Fibroblast of skin of abdomen (primary cell): ENCODE results near the gene CHCHD4.
"Not testable (repeated sequence)": the region's sequence is repeated elsewhere in the genome, so short reads cannot be mapped to it uniquely, and the experiment has no call there.

Source experiments
- DNase-seq: peaks from one replicate; pipeline ENCODE4 v3.0.0-alpha.2; 2013

The CHCHD4 gene

GRCh38 chr3:14119651-14120050 is 5.0 kb downstream of the CHCHD4 start:
- DNase-seq = no peak

GRCh38 chr3:14118400-14119381 is 6.0 kb downstream of the CHCHD4 start:
- DNase-seq = no peak

GRCh38 chr3:14117468-14118399 is 6.9 kb downstream of the CHCHD4 start:
- no peak for DNase-seq

- no peak for DNase-seq
These were observed 10.6 kb downstream of the CHCHD4 start for GRCh38 chr3:14113965-14114635.

GRCh38 chr3:14110699-14111098 is 14.0 kb downstream of the CHCHD4 start:
- DNase-seq = no peak

- not testable (repeated sequence) for DNase-seq
These were observed 14.8 kb downstream of the CHCHD4 start for GRCh38 chr3:14109821-14110220.

- DNase-seq = no peak
These were observed 26.9 kb downstream of the CHCHD4 start for GRCh38 chr3:14097616-14098391.

GRCh38 chr3:14096742-14097141 is 27.9 kb downstream of the CHCHD4 start:
- DNase-seq = no peak

- no peak for DNase-seq
These were observed 30.8 kb downstream of the CHCHD4 start for GRCh38 chr3:14093831-14094230.

GRCh38 chr3:14092464-14092863 is 32.2 kb downstream of the CHCHD4 start:
- no peak for DNase-seq

- DNase-seq = not testable (repeated sequence)
These were observed 32.7 kb downstream of the CHCHD4 start for GRCh38 chr3:14091959-14092358.

GRCh38 chr3:14087461-14087860 is 37.2 kb downstream of the CHCHD4 start:
- DNase-seq = not testable (repeated sequence)

GRCh38 chr3:14082108-14082657 is 42.5 kb downstream of the CHCHD4 start:
- no peak for DNase-seq

- DNase-seq = no peak
These were observed 47.4 kb downstream of the CHCHD4 start for GRCh38 chr3:14077310-14077709.

- DNase-seq = not testable (repeated sequence)
These were observed 49.4 kb downstream of the CHCHD4 start for GRCh38 chr3:14075233-14075632.

GRCh38 chr3:14064910-14065309 is 59.8 kb downstream of the CHCHD4 start:
- DNase-seq = no peak

GRCh38 chr3:14063152-14063551 is 61.5 kb downstream of the CHCHD4 start:
- DNase-seq = no peak
